ENCODE results near the gene PPP2R2C. TPM values are rescaled to one million over a fixed set of nuclear protein-coding genes. Genes with fewer than 3 reads are reported as not detected.

Gene PPP2R2C
- total and polyA plus RNA-seq, 7 experiments from 2014 or later: not detected

GRCh38 chr4:6441202-6441582 lies 31.2 kb downstream of the PPP2R2C start:
- POLR2A ChIA-PET: no interaction called here

DNA sequence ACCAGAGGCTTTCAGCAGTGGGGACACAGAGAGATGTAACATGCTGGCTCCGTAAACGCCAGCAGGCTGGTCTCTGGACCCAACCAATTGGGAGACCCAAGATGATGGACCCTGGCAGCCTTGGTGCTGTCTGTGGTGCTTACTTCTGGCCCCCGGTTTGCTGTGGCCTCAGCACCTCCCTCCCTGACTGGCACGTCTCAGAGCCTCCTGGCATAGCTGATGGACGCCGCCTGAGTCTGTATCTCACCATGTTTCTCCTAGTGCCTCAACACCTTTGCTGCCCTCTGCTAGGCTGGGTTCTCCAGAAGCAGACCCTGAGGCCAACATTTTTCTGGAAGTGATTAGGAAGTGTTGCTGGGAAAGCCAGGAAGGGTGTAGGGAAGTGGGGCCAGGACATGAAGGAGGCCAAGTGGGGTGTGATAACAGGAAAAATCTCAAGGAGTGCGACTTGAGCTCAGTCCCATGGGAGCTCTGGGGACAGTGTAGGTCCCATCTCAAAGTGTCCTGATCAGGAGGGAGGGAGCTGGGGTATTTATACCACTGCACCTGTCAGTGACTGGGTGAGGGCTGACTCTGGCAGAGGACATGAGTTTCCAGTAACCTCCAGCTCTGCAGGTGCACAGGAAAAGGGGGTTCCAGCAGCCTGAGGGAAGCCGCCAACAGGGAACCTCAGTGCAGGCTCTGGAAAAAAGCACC lies 31.8 kb downstream of the PPP2R2C start:
- Mint-ChIP-seq H3K27ac (no peak overlapping the region), H3K27me3 (peaks cover 0 to 24% (median 10%) of the 10 kb centered on the region in 5 donors), H3K36me3 (no peaks in the 10 kb centered on the region), H3K4me3 (no peak overlapping the region), H3K4me1 (no peaks in the 10 kb centered on the region), H3K9me3 (peaks cover 0 to 8% (median 2%) of the 10 kb centered on the region in 11 donors)
- H3K27me3 ChIP-seq (ENCODE audit: control insufficient read depth in 2 of 2, insufficient read depth in 2 of 2, low read length in 2 of 2): no peaks in the 10 kb centered on the region
- H3K36me3 ChIP-seq (ENCODE audit: control insufficient read depth in 2 of 3, insufficient read depth in 3 of 3, low read length in 3 of 3): no peaks in the 10 kb centered on the region
- ChIA-PET CTCF (no interaction called here), POLR2A (no interaction called here)
- no peaks in the 10 kb centered on the region for H3K4me1 ChIP-seq (ENCODE audit: control insufficient read depth in 2 of 2, insufficient read depth in 2 of 2, low read length in 2 of 2)
- ATAC-seq: no peak
- intact Hi-C loops (cut with micrococcal nuclease): no loop called here
- H3K9me3 ChIP-seq (ENCODE audit: control insufficient read depth in 2 of 3, low read length in 3 of 3): peaks cover 0 to 2% (median 0%) of the 10 kb centered on the region in 3 experiments
- no peak overlapping the region for H3K4me3 ChIP-seq (ENCODE audit: low read length)
- DNase-seq: no peak
- H3K27ac ChIP-seq (ENCODE audit: low read depth, low read length): no peak overlapping the region

More at GRCh38 chr4:6441202-6441582, 31.2 kb downstream of the PPP2R2C start:
- DNase-seq (no peak), ATAC-seq (no peak)
- Mint-ChIP-seq H3K9me3 (peaks cover 0 to 4% (median 0%) of the 10 kb centered on the region in 11 donors), H3K4me3 (no peak overlapping the region), H3K27ac (no peak overlapping the region), H3K27me3 (peaks cover 0 to 27% (median 14%) of the 10 kb centered on the region in 5 donors), H3K36me3 (no peaks in the 10 kb centered on the region), H3K4me1 (no peaks in the 10 kb centered on the region)
- no peaks in the 10 kb centered on the region for H3K9me3 ChIP-seq (ENCODE audit: control insufficient read depth in 2 of 3, low read length in 3 of 3)
- H3K27me3 ChIP-seq (ENCODE audit: control insufficient read depth in 2 of 2, insufficient read depth in 2 of 2, low read length in 2 of 2): no peaks in the 10 kb centered on the region
- intact Hi-C loops (cut with micrococcal nuclease): no loop called here
- H3K4me1 ChIP-seq (ENCODE audit: control insufficient read depth in 2 of 2, insufficient read depth in 2 of 2, low read length in 2 of 2): no peaks in the 10 kb centered on the region
- CTCF ChIA-PET: no interaction called here
- no peaks in the 10 kb centered on the region for H3K36me3 ChIP-seq (ENCODE audit: control insufficient read depth in 2 of 3, insufficient read depth in 3 of 3, low read length in 3 of 3)
- no peak overlapping the region for H3K4me3 ChIP-seq (ENCODE audit: low read length)
- H3K27ac ChIP-seq (ENCODE audit: low read depth, low read length): no peak overlapping the region

DNA sequence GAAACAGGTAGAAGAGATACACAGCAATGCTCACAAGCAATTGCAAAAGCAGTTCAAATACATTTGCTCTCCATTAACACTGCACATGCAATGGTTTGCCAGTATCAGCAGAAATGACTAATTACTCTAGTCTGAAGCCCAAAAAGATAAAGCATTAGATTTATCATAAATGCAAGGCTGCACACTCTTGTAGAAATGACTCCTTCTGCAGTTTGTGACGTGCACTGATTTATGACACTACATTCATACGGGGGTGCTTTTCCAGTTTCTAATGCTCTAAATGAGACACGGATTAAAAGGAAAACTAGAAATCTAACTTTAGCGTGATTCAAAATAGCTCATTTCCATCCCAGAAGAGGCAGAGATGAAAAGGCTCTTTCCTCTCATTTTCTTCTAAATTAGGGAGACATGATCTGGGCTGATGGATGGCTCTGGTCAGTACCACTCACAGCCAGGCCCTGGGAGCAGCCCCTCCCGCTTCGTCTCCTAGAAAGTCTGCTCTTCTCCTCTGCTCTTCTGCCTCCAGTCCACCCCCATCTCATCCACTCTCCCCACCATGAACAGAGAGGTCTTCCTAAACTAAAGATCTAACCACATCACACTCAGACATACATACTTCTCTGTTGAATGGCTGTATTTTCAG lies 33.2 kb downstream of the PPP2R2C start:
- H3K4me1 Mint-ChIP-seq: no peaks in the 10 kb centered on the region
- Histone ChIP-seq H3K36me3 (ENCODE audit: control insufficient read depth in 2 of 3, insufficient read depth in 3 of 3, low read length in 3 of 3) (no peaks in the 10 kb centered on the region), H3K4me3 (ENCODE audit: low read length) (no peak overlapping the region), H3K27ac (ENCODE audit: low read depth, low read length) (no peak overlapping the region), H3K27me3 (ENCODE audit: control insufficient read depth in 2 of 2, insufficient read depth in 2 of 2, low read length in 2 of 2) (no peaks in the 10 kb centered on the region), H3K4me1 (ENCODE audit: control insufficient read depth in 2 of 2, insufficient read depth in 2 of 2, low read length in 2 of 2) (no peaks in the 10 kb centered on the region), H3K9me3 (ENCODE audit: control insufficient read depth in 2 of 3, low read length in 3 of 3) (peaks cover 0 to 6% (median 0%) of the 10 kb centered on the region in 3 experiments)
- intact Hi-C loops (cut with micrococcal nuclease): no loop called here
- POLR2A ChIA-PET: no interaction called here
- peaks cover 0 to 24% (median 10%) of the 10 kb centered on the region in 5 donors for H3K27me3 Mint-ChIP-seq
- CTCF ChIA-PET: no interaction called here
- peaks cover 0 to 17% (median 8%) of the 10 kb centered on the region in 11 donors for H3K9me3 Mint-ChIP-seq
- no peak overlapping the region for H3K4me3 Mint-ChIP-seq
- no peak for DNase-seq
- H3K36me3 Mint-ChIP-seq: peaks cover 0 to 8% (median 0%) of the 10 kb centered on the region in 5 donors
- no peak overlapping the region for H3K27ac Mint-ChIP-seq
- ATAC-seq: no peak

DNA sequence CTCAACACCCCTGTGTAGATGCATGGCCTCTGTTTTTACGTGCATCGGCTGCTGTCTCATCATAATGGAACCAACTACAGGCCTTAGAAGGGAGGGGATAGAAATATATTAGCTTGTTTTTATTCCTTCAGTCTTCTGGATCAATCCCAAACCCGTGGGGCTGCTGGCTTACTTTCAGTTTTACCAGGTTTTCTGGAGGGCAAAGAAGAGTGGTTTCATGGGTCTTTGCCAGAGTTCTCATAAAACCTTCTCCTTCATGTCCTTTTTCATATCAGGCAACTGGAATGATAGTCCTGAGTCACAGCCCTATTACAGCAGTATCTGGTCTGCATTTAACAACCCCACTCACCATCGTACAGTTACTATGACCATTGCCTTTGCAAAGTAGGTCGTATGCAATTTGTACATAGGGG lies 34.6 kb downstream of the PPP2R2C start:
- peaks cover 0 to 18% (median 5%) of the 10 kb centered on the region in 5 donors for H3K27me3 Mint-ChIP-seq
- no peak overlapping the region for H3K4me3 Mint-ChIP-seq
- peaks cover 0 to 21% (median 9%) of the 10 kb centered on the region in 11 donors for H3K9me3 Mint-ChIP-seq
- H3K4me3 ChIP-seq (ENCODE audit: low read length): no peak overlapping the region
- intact Hi-C loops (cut with micrococcal nuclease): no loop called here
- no peaks in the 10 kb centered on the region for H3K36me3 ChIP-seq (ENCODE audit: control insufficient read depth in 2 of 3, insufficient read depth in 3 of 3, low read length in 3 of 3)
- H3K27ac Mint-ChIP-seq: no peak overlapping the region
- no peak overlapping the region for H3K27ac ChIP-seq (ENCODE audit: low read depth, low read length)
- no peaks in the 10 kb centered on the region for H3K4me1 ChIP-seq (ENCODE audit: control insufficient read depth in 2 of 2, insufficient read depth in 2 of 2, low read length in 2 of 2)
- no peaks in the 10 kb centered on the region for H3K4me1 Mint-ChIP-seq
- POLR2A ChIA-PET: no interaction called here
- no peak for DNase-seq
- CTCF ChIA-PET: no interaction called here
- no peaks in the 10 kb centered on the region for H3K27me3 ChIP-seq (ENCODE audit: control insufficient read depth in 2 of 2, insufficient read depth in 2 of 2, low read length in 2 of 2)
- no peak for ATAC-seq
- H3K36me3 Mint-ChIP-seq: peaks cover 0 to 8% (median 0%) of the 10 kb centered on the region in 5 donors
- H3K9me3 ChIP-seq (ENCODE audit: control insufficient read depth in 2 of 3, low read length in 3 of 3): peaks cover 0 to 6% (median 0%) of the 10 kb centered on the region in 3 experiments

GRCh38 chr4:6435010-6435409 lies 37.4 kb downstream of the PPP2R2C start:
- Mint-ChIP-seq H3K4me3 (no peak overlapping the region), H3K36me3 (peaks cover 0 to 8% (median 0%) of the 10 kb centered on the region in 5 donors), H3K9me3 (peaks cover 4 to 21% (median 7%) of the 10 kb centered on the region in 11 donors), H3K27me3 (peaks cover 0 to 16% (median 0%) of the 10 kb centered on the region in 5 donors), H3K27ac (no peak overlapping the region), H3K4me1 (no peaks in the 10 kb centered on the region)
- ATAC-seq (no peak), DNase-seq (no peak)
- Histone ChIP-seq H3K9me3 (ENCODE audit: control insufficient read depth in 2 of 3, low read length in 3 of 3) (peaks cover 0 to 6% (median 0%) of the 10 kb centered on the region in 3 experiments), H3K4me3 (ENCODE audit: low read length) (no peak overlapping the region), H3K36me3 (ENCODE audit: control insufficient read depth in 2 of 3, insufficient read depth in 3 of 3, low read length in 3 of 3) (no peaks in the 10 kb centered on the region), H3K27me3 (ENCODE audit: control insufficient read depth in 2 of 2, insufficient read depth in 2 of 2, low read length in 2 of 2) (no peaks in the 10 kb centered on the region), H3K4me1 (ENCODE audit: control insufficient read depth in 2 of 2, insufficient read depth in 2 of 2, low read length in 2 of 2) (no peaks in the 10 kb centered on the region), H3K27ac (ENCODE audit: low read depth, low read length) (no peak overlapping the region)
- intact Hi-C loops (cut with micrococcal nuclease): no loop called here
- POLR2A ChIA-PET: no interaction called here
- CTCF ChIA-PET: no interaction called here

GRCh38 chr4:6430927-6431326 lies 41.5 kb downstream of the PPP2R2C start:
- H3K27ac ChIP-seq (ENCODE audit: low read depth, low read length): no peak overlapping the region
- H3K27me3 ChIP-seq (ENCODE audit: control insufficient read depth in 2 of 2, insufficient read depth in 2 of 2, low read length in 2 of 2): no peaks in the 10 kb centered on the region
- H3K4me3 ChIP-seq (ENCODE audit: low read length): no peak overlapping the region
- Mint-ChIP-seq H3K27me3 (peaks cover 0 to 12% (median 4%) of the 10 kb centered on the region in 5 donors), H3K27ac (no peak overlapping the region), H3K36me3 (peaks cover 0 to 8% (median 0%) of the 10 kb centered on the region in 5 donors), H3K9me3 (peaks cover 4 to 15% (median 8%) of the 10 kb centered on the region in 11 donors), H3K4me1 (no peaks in the 10 kb centered on the region), H3K4me3 (no peak overlapping the region)
- ATAC-seq: no peak
- POLR2A ChIA-PET: no interaction called here
- H3K36me3 ChIP-seq (ENCODE audit: control insufficient read depth in 2 of 3, insufficient read depth in 3 of 3, low read length in 3 of 3): no peaks in the 10 kb centered on the region
- CTCF ChIA-PET: no interaction called here
- H3K9me3 ChIP-seq (ENCODE audit: control insufficient read depth in 2 of 3, low read length in 3 of 3): peaks cover 0 to 6% (median 0%) of the 10 kb centered on the region in 3 experiments
- no peak for DNase-seq
- H3K4me1 ChIP-seq (ENCODE audit: control insufficient read depth in 2 of 2, insufficient read depth in 2 of 2, low read length in 2 of 2): no peaks in the 10 kb centered on the region
- intact Hi-C loops (cut with micrococcal nuclease): no loop called here
